HEK293T (cell line): ENCODE measurements around the gene FARP1.

ENCODE experiments used
- BHLHE40 ChIP-seq: fragments of 450-650 bp; IDR thresholded peaks from 2 replicates; pipeline ENCODE4 v1.6.1; 2016; ENCODE audit warnings: mild to moderate bottlenecking, moderate library complexity, borderline replicate concordance
- FOXK2 ChIP-seq: fragments of 450-650 bp; IDR thresholded peaks from 2 replicates; pipeline ENCODE4 v1.6.1; 2016; ENCODE audit warnings: mild to moderate bottlenecking
- L3MBTL2 ChIP-seq: fragments of 450-650 bp; conservative IDR thresholded peaks from 2 replicates; pipeline ENCODE4 v1.6.1; 2016; ENCODE audit warnings: mild to moderate bottlenecking
- SP1 ChIP-seq: fragments of 450-650 bp; IDR thresholded peaks from 2 replicates; pipeline ENCODE4 v1.6.1; 2017
- TARDBP ChIP-seq: fragments of 450-650 bp; IDR thresholded peaks from 2 replicates; pipeline ENCODE4 v1.6.1; 2016
- TF ChIP-seq, protein P1 (sequence below): fragments of 450-650 bp; IDR thresholded peaks from 2 replicates; pipeline ENCODE4 v1.6.1; 2016

- TF ChIP-seq FOXK2 (no peak), SP1 (no peak), TARDBP (no peak), L3MBTL2 (no peak), BHLHE40 (no peak)
- TF ChIP-seq, protein P1, sequence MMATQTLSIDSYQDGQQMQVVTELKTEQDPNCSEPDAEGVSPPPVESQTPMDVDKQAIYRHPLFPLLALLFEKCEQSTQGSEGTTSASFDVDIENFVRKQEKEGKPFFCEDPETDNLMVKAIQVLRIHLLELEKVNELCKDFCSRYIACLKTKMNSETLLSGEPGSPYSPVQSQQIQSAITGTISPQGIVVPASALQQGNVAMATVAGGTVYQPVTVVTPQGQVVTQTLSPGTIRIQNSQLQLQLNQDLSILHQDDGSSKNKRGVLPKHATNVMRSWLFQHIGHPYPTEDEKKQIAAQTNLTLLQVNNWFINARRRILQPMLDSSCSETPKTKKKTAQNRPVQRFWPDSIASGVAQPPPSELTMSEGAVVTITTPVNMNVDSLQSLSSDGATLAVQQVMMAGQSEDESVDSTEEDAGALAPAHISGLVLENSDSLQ: no peak
Measured at GRCh38 chr13:98111168-98112098, 31.5 kb upstream of the FARP1 start.
